ENCODE data around the gene PSME1.

The PSME1 gene

DNA sequence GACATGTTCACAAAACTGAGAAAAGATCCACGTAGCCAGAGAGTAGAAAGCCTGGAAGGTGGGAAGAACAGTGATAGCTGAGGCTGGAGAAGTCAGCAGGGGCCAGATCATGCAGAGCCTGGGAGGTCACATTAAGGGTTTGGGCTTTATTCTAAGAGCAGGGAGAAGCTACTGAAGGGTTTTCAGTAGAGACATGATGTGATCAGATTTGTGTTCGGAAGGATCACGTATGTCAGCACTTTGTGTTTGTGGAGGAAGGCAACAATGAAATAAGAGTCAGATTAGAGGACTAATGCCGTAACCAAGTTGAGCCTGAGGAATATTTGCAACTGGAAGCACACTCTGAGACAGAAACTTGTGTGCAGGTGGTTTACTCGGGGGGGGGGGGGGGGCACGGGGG lies 46.1 kb upstream of the PSME1 start:
- H3K9me3 ChIP-seq (ENCODE audit: insufficient read depth, low read length, severe bottlenecking) = no peaks in the 10 kb centered on the region
- H3K4me3 ChIP-seq (ENCODE audit: low read depth in 1 of 2, low read length in 2 of 2) = no peak overlapping the region
- H4K20me1 ChIP-seq (ENCODE audit: insufficient read depth, low read length) = no peaks in the 10 kb centered on the region
- H3K27ac ChIP-seq (ENCODE audit: low read length) = no peak overlapping the region
- peaks cover 20% of the 10 kb centered on the region for H3K4me1 ChIP-seq (ENCODE audit: insufficient read depth, low read length)
- no peaks in the 10 kb centered on the region for H3K36me3 ChIP-seq (ENCODE audit: insufficient read depth, low read length)
- no peak overlapping the region for H3K4me2 ChIP-seq (ENCODE audit: insufficient read depth, low read length)
- H3K27me3 ChIP-seq (ENCODE audit: insufficient read depth, low read length, poor library complexity) = no peaks in the 10 kb centered on the region
- TF ChIP-seq CTCF (IDR thresholded peaks at IDR 0.05; ENCODE audit: borderline replicate concordance, extremely low read depth, low read length, poor library complexity, severe bottlenecking) (no peak), EZH2 (IDR thresholded peaks at IDR 0.05; ENCODE audit: borderline replicate concordance, low read depth, low read length, severe bottlenecking) (no peak)
- H3K9ac ChIP-seq (ENCODE audit: low read depth, low read length) = no peak overlapping the region
- no peak for ATAC-seq (ENCODE audit: insufficient read depth, low read depth)
- peaks cover 5% of the 10 kb centered on the region for H3K79me2 ChIP-seq (ENCODE audit: insufficient read depth, low read length)
- no peak overlapping the region for H2AFZ ChIP-seq (ENCODE audit: low read depth, low read length)
- no peak for DNase-seq

DNA sequence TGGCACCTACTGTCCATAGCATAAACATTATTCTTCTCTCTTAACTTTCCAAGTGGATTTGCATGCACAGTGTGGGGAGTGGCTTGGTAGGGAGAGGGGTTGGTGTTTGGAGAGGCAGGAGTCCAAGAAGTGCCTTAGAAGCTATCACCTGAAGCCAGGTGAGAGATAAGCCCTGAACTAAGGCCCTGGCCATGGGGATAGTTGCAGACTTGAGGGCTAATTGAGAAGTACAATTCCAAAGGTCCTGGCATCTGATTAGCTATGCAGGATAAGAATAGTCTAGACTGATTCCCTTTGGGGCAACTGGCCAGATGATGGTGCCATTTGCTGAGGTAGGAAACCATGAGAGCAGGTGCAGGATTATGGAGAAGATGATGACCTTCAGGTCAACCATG lies 43.9 kb upstream of the PSME1 start:
- no peak for DNase-seq
- H2AFZ ChIP-seq (ENCODE audit: low read depth, low read length) = no peak overlapping the region
- H3K4me1 ChIP-seq (ENCODE audit: insufficient read depth, low read length) = peaks cover 30% of the 10 kb centered on the region
- H3K27me3 ChIP-seq (ENCODE audit: insufficient read depth, low read length, poor library complexity) = no peaks in the 10 kb centered on the region
- no peak overlapping the region for H3K4me3 ChIP-seq (ENCODE audit: low read depth in 1 of 2, low read length in 2 of 2)
- peaks cover 22% of the 10 kb centered on the region for H3K79me2 ChIP-seq (ENCODE audit: insufficient read depth, low read length)
- H3K36me3 ChIP-seq (ENCODE audit: insufficient read depth, low read length) = peaks cover 8% of the 10 kb centered on the region
- ATAC-seq (ENCODE audit: insufficient read depth, low read depth) = no peak
- no peaks in the 10 kb centered on the region for H4K20me1 ChIP-seq (ENCODE audit: insufficient read depth, low read length)
- no peaks in the 10 kb centered on the region for H3K9me3 ChIP-seq (ENCODE audit: insufficient read depth, low read length, severe bottlenecking)
- no peak overlapping the region for H3K9ac ChIP-seq (ENCODE audit: low read depth, low read length)
- H3K4me2 ChIP-seq (ENCODE audit: insufficient read depth, low read length) = no peak overlapping the region
- H3K27ac ChIP-seq (ENCODE audit: low read length) = no peak overlapping the region; the same call in 1 of the 2 replicates
- no peak for TF ChIP-seq EZH2 (IDR thresholded peaks at IDR 0.05; ENCODE audit: borderline replicate concordance, low read depth, low read length, severe bottlenecking)
- TF ChIP-seq CTCF (IDR thresholded peaks at IDR 0.05; ENCODE audit: borderline replicate concordance, extremely low read depth, low read length, poor library complexity, severe bottlenecking) = no peak

DNA sequence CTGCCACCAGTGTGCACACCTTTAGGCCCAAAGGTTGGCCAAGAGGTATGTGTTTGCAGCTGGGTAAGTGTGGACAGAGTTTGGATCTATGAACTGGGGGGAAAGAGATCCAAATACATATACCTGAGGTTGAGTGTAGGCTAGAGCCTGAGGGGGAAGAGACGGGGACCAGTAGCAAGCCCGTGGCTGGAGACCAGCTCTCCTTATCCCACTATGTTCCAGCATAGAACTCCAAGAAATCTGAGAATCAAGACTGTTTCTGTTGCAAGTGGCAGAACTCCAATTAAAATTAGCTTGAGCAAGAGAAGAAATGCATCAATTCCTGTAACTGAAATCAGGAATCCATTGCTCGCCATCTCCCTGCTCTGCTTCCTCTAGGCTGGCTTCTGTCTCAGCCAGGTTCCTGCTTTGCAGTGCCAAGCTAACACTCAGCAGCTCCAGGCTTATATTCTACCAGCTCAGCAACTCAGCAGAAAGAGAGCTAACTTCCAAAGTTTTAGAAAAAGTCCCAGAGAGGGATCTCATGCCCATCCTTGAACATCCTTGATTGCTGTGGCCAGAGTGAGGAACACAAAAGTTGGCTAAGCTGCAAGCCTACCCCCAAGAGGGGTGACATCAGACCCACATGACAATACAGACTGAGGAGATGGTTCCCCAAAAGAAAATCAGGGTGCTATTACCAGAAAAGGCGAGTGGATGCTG lies 43.3 kb upstream of the PSME1 start:
- peaks cover 22% of the 10 kb centered on the region for H3K79me2 ChIP-seq (ENCODE audit: insufficient read depth, low read length)
- H3K4me2 ChIP-seq (ENCODE audit: insufficient read depth, low read length) = no peak overlapping the region
- TF ChIP-seq EZH2 (IDR thresholded peaks at IDR 0.05; ENCODE audit: borderline replicate concordance, low read depth, low read length, severe bottlenecking) = no peak
- peak overlapping the region; percentile 94; the same call in 1 of the 2 replicates for H3K27ac ChIP-seq (ENCODE audit: low read length)
- DNase-seq (no peak), ATAC-seq (ENCODE audit: insufficient read depth, low read depth) (no peak)
- H3K36me3 ChIP-seq (ENCODE audit: insufficient read depth, low read length) = peaks cover 8% of the 10 kb centered on the region
- H4K20me1 ChIP-seq (ENCODE audit: insufficient read depth, low read length) = no peaks in the 10 kb centered on the region
- peaks cover 30% of the 10 kb centered on the region for H3K4me1 ChIP-seq (ENCODE audit: insufficient read depth, low read length)
- H3K27me3 ChIP-seq (ENCODE audit: insufficient read depth, low read length, poor library complexity) = no peaks in the 10 kb centered on the region
- no peak overlapping the region for H2AFZ ChIP-seq (ENCODE audit: low read depth, low read length)
- no peak overlapping the region for H3K4me3 ChIP-seq (ENCODE audit: low read depth in 1 of 2, low read length in 2 of 2)
- no peaks in the 10 kb centered on the region for H3K9me3 ChIP-seq (ENCODE audit: insufficient read depth, low read length, severe bottlenecking)
- H3K9ac ChIP-seq (ENCODE audit: low read depth, low read length) = no peak overlapping the region

- TF ChIP-seq EZH2 (IDR thresholded peaks at IDR 0.05; ENCODE audit: borderline replicate concordance, low read depth, low read length, severe bottlenecking) (no peak), CTCF (IDR thresholded peaks at IDR 0.05; ENCODE audit: borderline replicate concordance, extremely low read depth, low read length, poor library complexity, severe bottlenecking) (no peak)
- ATAC-seq (ENCODE audit: insufficient read depth, low read depth) = no peak
- peak overlapping the region; percentile 94 for H3K27ac ChIP-seq (ENCODE audit: low read length)
These were observed 42.6 kb upstream of the PSME1 start for GRCh38 chr14:24093207-24093900.

More at GRCh38 chr14:24093207-24093900, 42.6 kb upstream of the PSME1 start:
- DNase-seq = no peak
- peak overlapping the region; percentile 77 for H3K4me2 ChIP-seq (ENCODE audit: insufficient read depth, low read length)
- no peaks in the 10 kb centered on the region for H4K20me1 ChIP-seq (ENCODE audit: insufficient read depth, low read length)
- peak overlapping the region in 1 of 2 experiments; percentile 75; a peak in 2 of 4 replicates for H3K4me3 ChIP-seq (ENCODE audit: low read depth in 1 of 2, low read length in 2 of 2)
- peaks cover 22% of the 10 kb centered on the region for H3K79me2 ChIP-seq (ENCODE audit: insufficient read depth, low read length)
- peaks cover 13% of the 10 kb centered on the region for H3K36me3 ChIP-seq (ENCODE audit: insufficient read depth, low read length)
- H2AFZ ChIP-seq (ENCODE audit: low read depth, low read length) = peak overlapping the region; percentile 85
- H3K9ac ChIP-seq (ENCODE audit: low read depth, low read length) = peak overlapping the region; percentile 95
- H3K4me1 ChIP-seq (ENCODE audit: insufficient read depth, low read length) = peaks cover 30% of the 10 kb centered on the region
- no peaks in the 10 kb centered on the region for H3K9me3 ChIP-seq (ENCODE audit: insufficient read depth, low read length, severe bottlenecking)
- H3K27me3 ChIP-seq (ENCODE audit: insufficient read depth, low read length, poor library complexity) = no peaks in the 10 kb centered on the region
